Measurements from ENCODE around the gene ITGAE. TPM values are rescaled to one million over a fixed set of nuclear protein-coding genes. Genes with fewer than 3 reads are reported as not detected.
"Not testable (repeated sequence)": the region's sequence is repeated elsewhere in the genome, so short reads cannot be mapped to it uniquely, and the experiment has no call there.

The ITGAE gene
- total RNA-seq, 4 donors from 2014 or later: 16.1 to 29.5 (median 21.4) TPM

GRCh38 chr17:3708366-3708765 lies 92.6 kb downstream of the ITGAE start:
- H3K27ac ChIP-seq (replicated peaks in 1 of 4): no peak overlapping the region
- H3K4me1 ChIP-seq: peaks cover 0 to 10% (median 0%) of the 10 kb centered on the region in 4 donors
- DNase-seq (ENCODE audit: extremely low spot score): no peak
- TF ChIP-seq POLR2AphosphoS5 (IDR thresholded peaks at IDR 0.05) (no peak), CTCF (IDR thresholded peaks at IDR 0.05) (no peak), EP300 (IDR thresholded peaks at IDR 0.05) (no peak), POLR2A (IDR thresholded peaks at IDR 0.05; ENCODE audit: low read depth) (no peak)
- H3K9me3 ChIP-seq: no peaks in the 10 kb centered on the region
- intact Hi-C loops (cut with DNase I): no loop called here
- WGBS: 73% methylated on average over 3 of the region's 3 CpGs
- no peaks in the 10 kb centered on the region for H3K27me3 ChIP-seq
- H3K36me3 ChIP-seq: peaks cover 3 to 20% (median 15%) of the 10 kb centered on the region in 4 donors
- H3K4me3 ChIP-seq: no peak overlapping the region

GRCh38 chr17:3705718-3705984 lies 95.3 kb downstream of the ITGAE start:
- H3K36me3 ChIP-seq; H3K27me3 ChIP-seq; H3K4me3 ChIP-seq; intact Hi-C loops (cut with DNase I); H3K9me3 ChIP-seq; H3K4me1 ChIP-seq; DNase-seq (ENCODE audit: extremely low spot score); H3K27ac ChIP-seq (replicated peaks in 1 of 4): not testable (repeated sequence)
- 95% methylated on average over 1 of the region's 1 CpG for WGBS

- no peak overlapping the region for H3K27ac ChIP-seq (replicated peaks in 1 of 4)
- peaks cover 0 to 10% (median 0%) of the 10 kb centered on the region in 4 donors for H3K4me1 ChIP-seq
- H3K4me3 ChIP-seq: no peak overlapping the region
- no peaks in the 10 kb centered on the region for H3K36me3 ChIP-seq
- H3K27me3 ChIP-seq: no peaks in the 10 kb centered on the region
- no peaks in the 10 kb centered on the region for H3K9me3 ChIP-seq
- DNase-seq (ENCODE audit: extremely low spot score): no peak
- intact Hi-C loops (cut with DNase I): no loop called here
- TF ChIP-seq EP300 (IDR thresholded peaks at IDR 0.05) (no peak), CTCF (IDR thresholded peaks at IDR 0.05) (no peak), POLR2A (IDR thresholded peaks at IDR 0.05; ENCODE audit: low read depth) (no peak), POLR2AphosphoS5 (IDR thresholded peaks at IDR 0.05) (no peak)
- 88% methylated on average over 20 of the region's 20 CpGs for WGBS
Observed at GRCh38 chr17:3704931-3705717, 95.9 kb downstream of the ITGAE start.

GRCh38 chr17:3702041-3702539 lies 98.9 kb downstream of the ITGAE start:
- intact Hi-C loops (cut with DNase I); H3K4me1 ChIP-seq: not testable (repeated sequence)
- 85% methylated on average over 7 of the region's 7 CpGs for WGBS

GRCh38 chr17:3699951-3700350 lies 101.0 kb downstream of the ITGAE start:
- Histone ChIP-seq H3K4me3 (no peak overlapping the region), H3K9me3 (peaks cover 0 to 11% (median 5%) of the 10 kb centered on the region in 4 donors), H3K4me1 (peaks cover 14 to 19% (median 17%) of the 10 kb centered on the region in 4 donors), H3K36me3 (no peaks in the 10 kb centered on the region), H3K27me3 (peaks cover 0 to 31% (median 17%) of the 10 kb centered on the region in 4 donors), H3K27ac (replicated peaks in 1 of 4) (no peak overlapping the region)
- DNase-seq (ENCODE audit: extremely low spot score): no peak
- intact Hi-C loops (cut with DNase I): no loop called here
- TF ChIP-seq POLR2A (IDR thresholded peaks at IDR 0.05; ENCODE audit: low read depth) (no peak), EP300 (IDR thresholded peaks at IDR 0.05) (no peak), CTCF (IDR thresholded peaks at IDR 0.05) (no peak), POLR2AphosphoS5 (IDR thresholded peaks at IDR 0.05) (no peak)
- 88% methylated on average over 4 of the region's 4 CpGs for WGBS

More at GRCh38 chr17:3702041-3702539, 98.9 kb downstream of the ITGAE start:
- H3K4me3 ChIP-seq; DNase-seq (ENCODE audit: extremely low spot score); H3K36me3 ChIP-seq; H3K27me3 ChIP-seq; H3K27ac ChIP-seq (replicated peaks in 1 of 4): not testable (repeated sequence)
- peaks cover 0 to 11% (median 5%) of the 10 kb centered on the region in 4 donors for H3K9me3 ChIP-seq

All from esophagus muscularis mucosa (tissue), 4 donors.